H9 (cell line): Measurements from ENCODE around the gene ACVR1C. TPM values are rescaled to one million over a fixed set of nuclear protein-coding genes. Genes with fewer than 3 reads are reported as not detected.

Experiments
- DNase-seq: peaks from one replicate; pipeline ENCODE4 v3.0.0-alpha.2; 2017
- H2AFZ ChIP-seq: one replicate; pipeline ENCODE4 v1.6.1; 2013; ENCODE audit warnings: mild to moderate bottlenecking, low read length, control low read depth, moderate library complexity
- H2AK5ac ChIP-seq: 2 replicates; pipeline ENCODE4 v1.6.1; 2013; ENCODE audit warnings: low read length, control low read depth, mixed read lengths; ENCODE audit not compliant: insufficient read length
- H2BK120ac ChIP-seq: one replicate; pipeline ENCODE4 v1.6.1; 2013; ENCODE audit warnings: low read depth, mild to moderate bottlenecking, low read length, control low read depth, inconsistent platforms; ENCODE audit not compliant: poor library complexity, severe bottlenecking
- H2BK12ac ChIP-seq: 2 replicates; pipeline ENCODE4 v1.6.1; 2013; ENCODE audit warnings: low read length, control low read depth, mixed read lengths, low read depth; ENCODE audit not compliant: insufficient read length
- H2BK15ac ChIP-seq: 2 replicates; pipeline ENCODE4 v1.6.1; 2013; ENCODE audit warnings: low read depth, low read length, control low read depth
- H2BK20ac ChIP-seq: one replicate; pipeline ENCODE4 v1.6.1; 2013; ENCODE audit warnings: low read depth, mild to moderate bottlenecking, low read length, control low read depth, inconsistent platforms; ENCODE audit not compliant: poor library complexity, severe bottlenecking
- H2BK5ac ChIP-seq: 2 replicates; pipeline ENCODE4 v1.6.1; 2013; ENCODE audit warnings: low read length, control low read depth, mixed read lengths; ENCODE audit not compliant: insufficient read length
- H3K14ac ChIP-seq: 2 replicates; pipeline ENCODE4 v1.6.1; 2013; ENCODE audit warnings: low read length, control low read depth; ENCODE audit not compliant: insufficient read depth
- H3K18ac ChIP-seq: 2 replicates; pipeline ENCODE4 v1.6.1; 2013; ENCODE audit warnings: low read depth, mild to moderate bottlenecking, mixed read lengths, low read length, control low read depth; ENCODE audit not compliant: insufficient read length
- H3K23ac ChIP-seq: 2 replicates; pipeline ENCODE4 v1.6.1; 2013; ENCODE audit warnings: low read length, control low read depth, mixed read lengths, low read depth; ENCODE audit not compliant: insufficient read length
- H3K23me2 ChIP-seq: 2 replicates; pipeline ENCODE4 v1.6.1; 2013; ENCODE audit warnings: low read depth, mild to moderate bottlenecking, mixed read lengths, low read length, control low read depth; ENCODE audit not compliant: insufficient read length, poor library complexity, severe bottlenecking
- H3K27ac ChIP-seq: 2 replicates; pipeline ENCODE4 v1.5.1; 2013; ENCODE audit warnings: low read length, control low read depth, mixed read lengths, low read depth; ENCODE audit not compliant: insufficient read length
- H3K27me3 ChIP-seq: 2 replicates; pipeline ENCODE4 v1.6.1; 2013; ENCODE audit warnings: low read length, control low read depth, inconsistent platforms; ENCODE audit not compliant: insufficient read depth
- H3K4ac ChIP-seq: 2 replicates; pipeline ENCODE4 v1.6.1; 2013; ENCODE audit warnings: low read depth, mild to moderate bottlenecking, control low read depth, inconsistent platforms, low read length, moderate library complexity
- H3K4me1 ChIP-seq: 2 replicates; pipeline ENCODE4 v1.6.1; 2013; ENCODE audit warnings: low read length, control low read depth, inconsistent platforms; ENCODE audit not compliant: insufficient read depth
- H3K4me2 ChIP-seq: 2 replicates; pipeline ENCODE4 v1.6.1; 2013; ENCODE audit warnings: low read length, control low read depth, mixed read lengths; ENCODE audit not compliant: insufficient read length, insufficient read depth
- H3K56ac ChIP-seq: 2 replicates; pipeline ENCODE4 v1.6.1; 2013; ENCODE audit warnings: low read depth, mild to moderate bottlenecking, mixed read lengths, low read length, control low read depth; ENCODE audit not compliant: insufficient read length
- H3K79me1 ChIP-seq: 2 replicates; pipeline ENCODE4 v1.6.1; 2013; ENCODE audit warnings: low read depth, mild to moderate bottlenecking, moderate library complexity, low read length, control low read depth, inconsistent platforms; ENCODE audit not compliant: insufficient read depth, poor library complexity, severe bottlenecking
- H3K79me2 ChIP-seq: 2 replicates; pipeline ENCODE4 v1.6.1; 2013; ENCODE audit warnings: low read length, control low read depth, inconsistent platforms; ENCODE audit not compliant: insufficient read depth
- H3K9ac ChIP-seq: 2 replicates; pipeline ENCODE4 v1.6.1; 2013; ENCODE audit warnings: low read length, control low read depth, mixed read lengths; ENCODE audit not compliant: insufficient read length; ENCODE audit errors: extremely low read depth
- H3K9me3 ChIP-seq: one replicate; pipeline ENCODE4 v1.6.1; 2013; ENCODE audit warnings: low read depth, low read length, inconsistent platforms; ENCODE audit not compliant: control insufficient read depth
- H3T11ph ChIP-seq: one replicate; pipeline ENCODE4 v1.6.1; 2013; ENCODE audit warnings: mild to moderate bottlenecking, low read length, control low read depth, inconsistent platforms
- H4K20me1 ChIP-seq: one replicate; pipeline ENCODE4 v1.6.1; 2013; ENCODE audit not compliant: control insufficient read depth, insufficient read length, insufficient read depth
- H4K5ac ChIP-seq: 2 replicates; pipeline ENCODE4 v1.6.1; 2013; ENCODE audit warnings: low read depth, mild to moderate bottlenecking, mixed read lengths, low read length, control low read depth; ENCODE audit not compliant: insufficient read length
- H4K8ac ChIP-seq: replicated peaks from 2 replicates; pipeline ENCODE4 v1.6.1; 2013; ENCODE audit warnings: low read length, control low read depth, mixed read lengths, low read depth; ENCODE audit not compliant: insufficient read length
- H4K91ac ChIP-seq: 2 replicates; pipeline ENCODE4 v1.6.1; 2013; ENCODE audit warnings: low read depth, mild to moderate bottlenecking, moderate library complexity, mixed read lengths, low read length, control low read depth; ENCODE audit not compliant: insufficient read length
- H3K27ac Mint-ChIP-seq, 3 experiments: 2 replicates in 2 of 3; 3 replicates in 1 of 3; pipeline ENCODE4 v1.8.0; 2020 to 2021; ENCODE audit warnings: mixed read lengths in 3 of 3, mild to moderate bottlenecking in 1 of 3, moderate library complexity in 1 of 3
- H3K27me3 Mint-ChIP-seq: 2 replicates; pipeline ENCODE4 v1.8.0; 2021; ENCODE audit warnings: low read depth, mild to moderate bottlenecking, moderate library complexity, mixed read lengths
- H3K36me3 Mint-ChIP-seq, 3 experiments: 2 replicates in 2 of 3; 3 replicates in 1 of 3; pipeline ENCODE4 v1.8.0; 2020 to 2021; ENCODE audit warnings: low read depth in 3 of 3, mixed read lengths in 3 of 3; ENCODE audit not compliant: insufficient read depth in 1 of 3
- H3K4me1 Mint-ChIP-seq, 2 experiments: 2 replicates each; pipeline ENCODE4 v1.8.0; 2020; ENCODE audit warnings: mixed read lengths in 2 of 2
- H3K4me3 Mint-ChIP-seq, 2 experiments: 2 replicates in 1 of 2; 3 replicates in 1 of 2; pipeline ENCODE4 v1.8.0; 2020 to 2021; ENCODE audit warnings: mild to moderate bottlenecking in 2 of 2, mixed read lengths in 2 of 2, moderate library complexity in 1 of 2
- H3K9me3 Mint-ChIP-seq, 2 experiments: 2 replicates in 1 of 2; 3 replicates in 1 of 2; pipeline ENCODE4 v1.8.0; 2020; ENCODE audit warnings: mild to moderate bottlenecking in 2 of 2, mixed read lengths in 2 of 2, moderate library complexity in 1 of 2
- WGBS: extraction: QIAGEN DNeasy Blood & Tissue Kit; methylation state at CpG from one replicate; pipeline ENCODE4 v1.1.7; 2013; ENCODE audit warnings: missing lambda C conversion rate, low lambda C conversion rate, mixed read lengths; ENCODE audit not compliant: insufficient read length; ENCODE audit errors: extremely low coverage; 5-methylcytosine and 5-hydroxymethylcytosine counted together
- total RNA-seq: library from RNA; stranded (reverse); gene quantifications from 2 replicates; pipeline ENCODE4 v1.2.1, GENCODE V29; 2021
- TF ChIP-seq, protein P1 (sequence below): fragments of 200-600 bp; sonication (generic); conservative IDR thresholded peaks from 3 replicates; pipeline ENCODE4 v1.8.0; 2021; ENCODE audit warnings: antibody characterized with exemption, mild to moderate bottlenecking

ACVR1C gene
- total RNA-seq, 1 experiment from 2014 or later = 0.81 TPM

DNA sequence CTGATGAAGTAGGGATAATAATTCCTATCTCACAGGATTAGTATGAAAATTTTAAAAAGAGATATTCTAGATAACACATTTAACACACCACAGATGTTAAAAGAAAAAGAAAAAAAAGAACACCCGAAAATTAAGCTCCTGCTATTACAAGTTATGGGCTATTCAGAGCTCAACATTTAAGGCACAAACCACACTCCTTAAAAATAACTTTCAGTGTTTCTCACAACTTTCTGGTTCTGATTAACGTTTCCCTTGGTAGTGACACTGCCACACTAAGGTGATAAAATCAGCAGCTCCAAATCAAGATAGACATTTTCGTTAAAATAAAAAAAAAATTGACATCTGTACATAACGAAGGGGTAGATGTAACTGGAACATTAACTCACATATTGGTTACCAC is 26.9 kb downstream of the ACVR1C start:
- no peak for DNase-seq
- Histone ChIP-seq H3K4me2 (no peak overlapping the region), H3K27ac (no peak overlapping the region), H3K14ac (no peak overlapping the region), H2BK120ac (no peak overlapping the region), H3K4me1 (no peaks in the 10 kb centered on the region), H2AK5ac (no peak overlapping the region), H3K79me2 (no peaks in the 10 kb centered on the region), H2BK20ac (no peak overlapping the region), H3T11ph (no peak overlapping the region), H3K18ac (no peak overlapping the region), H3K79me1 (no peaks in the 10 kb centered on the region), H2BK5ac (no peak overlapping the region), H3K9ac (no peak overlapping the region), H4K5ac (no peak overlapping the region), H4K91ac (no peak overlapping the region), H4K20me1 (no peaks in the 10 kb centered on the region), H2BK15ac (no peak overlapping the region), H2BK12ac (no peak overlapping the region), H4K8ac (no peak overlapping the region), H3K4ac (no peak overlapping the region), H2AFZ (no peak overlapping the region), H3K56ac (no peak overlapping the region), H3K27me3 (no peaks in the 10 kb centered on the region; the same call in 1 of the 2 replicates), H3K23me2 (no peaks in the 10 kb centered on the region), H3K9me3 (no peaks in the 10 kb centered on the region), H3K23ac (no peak overlapping the region)
- Mint-ChIP-seq H3K9me3 (no peaks in the 10 kb centered on the region), H3K4me3 (no peak overlapping the region), H3K27ac (no peak overlapping the region), H3K36me3 (no peaks in the 10 kb centered on the region), H3K27me3 (peaks cover 18% of the 10 kb centered on the region), H3K4me1 (peaks cover 3% of the 10 kb centered on the region in 2 experiments; a peak in 1 of 4 replicates)
- TF ChIP-seq, protein P1, sequence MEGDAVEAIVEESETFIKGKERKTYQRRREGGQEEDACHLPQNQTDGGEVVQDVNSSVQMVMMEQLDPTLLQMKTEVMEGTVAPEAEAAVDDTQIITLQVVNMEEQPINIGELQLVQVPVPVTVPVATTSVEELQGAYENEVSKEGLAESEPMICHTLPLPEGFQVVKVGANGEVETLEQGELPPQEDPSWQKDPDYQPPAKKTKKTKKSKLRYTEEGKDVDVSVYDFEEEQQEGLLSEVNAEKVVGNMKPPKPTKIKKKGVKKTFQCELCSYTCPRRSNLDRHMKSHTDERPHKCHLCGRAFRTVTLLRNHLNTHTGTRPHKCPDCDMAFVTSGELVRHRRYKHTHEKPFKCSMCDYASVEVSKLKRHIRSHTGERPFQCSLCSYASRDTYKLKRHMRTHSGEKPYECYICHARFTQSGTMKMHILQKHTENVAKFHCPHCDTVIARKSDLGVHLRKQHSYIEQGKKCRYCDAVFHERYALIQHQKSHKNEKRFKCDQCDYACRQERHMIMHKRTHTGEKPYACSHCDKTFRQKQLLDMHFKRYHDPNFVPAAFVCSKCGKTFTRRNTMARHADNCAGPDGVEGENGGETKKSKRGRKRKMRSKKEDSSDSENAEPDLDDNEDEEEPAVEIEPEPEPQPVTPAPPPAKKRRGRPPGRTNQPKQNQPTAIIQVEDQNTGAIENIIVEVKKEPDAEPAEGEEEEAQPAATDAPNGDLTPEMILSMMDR = no peak
- WGBS = no CpG with 5 or more reads among the region's 4 CpGs
